Medulla oblongata (tissue), 1 donor: ENCODE measurements around the gene LARP4B.
A peak's percentile ranks its signal among the peaks of the same experiment; 100 is the strongest.

ENCODE experiments used
- DNase-seq: peaks from one replicate; pipeline ENCODE4 v3.0.0-alpha.2; 2015; ENCODE audit errors: extremely low spot score

LARP4B gene

GRCh38 chr10:824946-825345 lies 106.6 kb downstream of the LARP4B start:
- no peak for DNase-seq

GRCh38 chr10:824497-824896 lies 107.0 kb downstream of the LARP4B start:
- no peak for DNase-seq

GRCh38 chr10:822661-823367 lies 108.7 kb downstream of the LARP4B start:
- no peak for DNase-seq

GRCh38 chr10:822197-822596 lies 109.3 kb downstream of the LARP4B start:
- DNase-seq, result no peak

GRCh38 chr10:821322-821721 lies 110.2 kb downstream of the LARP4B start:
- DNase-seq, result no peak

- DNase-seq, result no peak
Observed at GRCh38 chr10:819816-820215, 111.7 kb downstream of the LARP4B start.

GRCh38 chr10:819326-819725 lies 112.2 kb downstream of the LARP4B start:
- no peak for DNase-seq

GRCh38 chr10:818526-819220 lies 112.8 kb downstream of the LARP4B start:
- no peak for DNase-seq

- DNase-seq, result no peak
Observed at GRCh38 chr10:818010-818409, 113.5 kb downstream of the LARP4B start.

- DNase-seq, result no peak
Observed at GRCh38 chr10:817371-817770, 114.1 kb downstream of the LARP4B start.

GRCh38 chr10:816958-817357 lies 114.5 kb downstream of the LARP4B start:
- DNase-seq, result no peak

GRCh38 chr10:816091-816477 lies 115.4 kb downstream of the LARP4B start:
- DNase-seq, result no peak

- no peak for DNase-seq
Observed at GRCh38 chr10:815338-816090, 116.0 kb downstream of the LARP4B start.

GRCh38 chr10:814536-815302 lies 116.8 kb downstream of the LARP4B start:
- no peak for DNase-seq

- DNase-seq, result no peak
Observed at GRCh38 chr10:813286-813685, 118.2 kb downstream of the LARP4B start.

- DNase-seq, result no peak
Observed at GRCh38 chr10:812787-813186, 118.7 kb downstream of the LARP4B start.

GRCh38 chr10:811379-812175 lies 119.9 kb downstream of the LARP4B start:
- DNase-seq, result no peak

GRCh38 chr10:810351-810846 lies 121.1 kb downstream of the LARP4B start:
- peak; percentile 33 for DNase-seq

- DNase-seq, result no peak
Observed at GRCh38 chr10:809671-810350, 121.7 kb downstream of the LARP4B start.

GRCh38 chr10:807958-808353 lies 123.5 kb downstream of the LARP4B start:
- DNase-seq, result no peak
